ENCODE data around the gene NECTIN3. TPM values are rescaled to one million over a fixed set of nuclear protein-coding genes. Genes with fewer than 3 reads are reported as not detected.

Gene NECTIN3
- total RNA-seq, 1 experiment from 2014 or later: 53.7 TPM

- H3K4me2 ChIP-seq (ENCODE audit: insufficient read depth, insufficient read length, low read length): no peak overlapping the region
- no peak overlapping the region for H3K18ac ChIP-seq (ENCODE audit: insufficient read length, low read depth, low read length)
- H3K23ac ChIP-seq (ENCODE audit: insufficient read length, low read depth, low read length): no peak overlapping the region
- H2BK12ac ChIP-seq (ENCODE audit: insufficient read length, low read depth, low read length): no peak overlapping the region
- no peak overlapping the region for H2BK120ac ChIP-seq (ENCODE audit: low read depth, low read length, poor library complexity, severe bottlenecking)
- no peak overlapping the region for H2AFZ ChIP-seq (ENCODE audit: low read length)
- peaks cover 15% of the 10 kb centered on the region for H3K9me3 ChIP-seq (ENCODE audit: control insufficient read depth, low read depth, low read length)
- H3K4me3 Mint-ChIP-seq: no peak overlapping the region
- H3K14ac ChIP-seq (ENCODE audit: insufficient read depth, low read length): no peak overlapping the region
- no peak for DNase-seq
- H3T11ph ChIP-seq (ENCODE audit: low read length): no peak overlapping the region
- no peaks in the 10 kb centered on the region for H3K27me3 ChIP-seq (ENCODE audit: insufficient read depth, low read length)
- peaks cover 40 to 54% (median 48%) of the 10 kb centered on the region in 3 experiments for H3K36me3 Mint-ChIP-seq (ENCODE audit: insufficient read depth in 1 of 3, low read depth in 3 of 3)
- H2BK5ac ChIP-seq (ENCODE audit: insufficient read length, low read length): no peak overlapping the region
- no peak overlapping the region for H3K4ac ChIP-seq (ENCODE audit: low read depth, low read length)
- H3K4me1 Mint-ChIP-seq: peaks cover 19 to 25% of the 10 kb centered on the region in 2 experiments
- WGBS (ENCODE audit: extremely low coverage, insufficient read length, low lambda C conversion rate): no CpG with 5 or more reads among the region's 10 CpGs
- H4K91ac ChIP-seq (ENCODE audit: insufficient read length, low read depth, low read length): no peak overlapping the region
- peaks cover 8% of the 10 kb centered on the region for H3K79me1 ChIP-seq (ENCODE audit: insufficient read depth, low read depth, low read length, poor library complexity, severe bottlenecking)
- no peaks in the 10 kb centered on the region; the same call in 1 of the 2 replicates for H3K4me1 ChIP-seq (ENCODE audit: insufficient read depth, low read length)
- H4K5ac ChIP-seq (ENCODE audit: insufficient read length, low read depth, low read length): no peak overlapping the region
- peaks cover 3% of the 10 kb centered on the region; the same call in 1 of the 2 replicates for H3K27me3 Mint-ChIP-seq (ENCODE audit: low read depth)
- no peak for TF ChIP-seq CTCF (conservative IDR thresholded peaks at IDR 0.05)
- H4K8ac ChIP-seq (replicated peaks; ENCODE audit: insufficient read length, low read depth, low read length): no peak overlapping the region
- no peak overlapping the region for H2AK5ac ChIP-seq (ENCODE audit: insufficient read length, low read length)
- no peaks in the 10 kb centered on the region for H3K23me2 ChIP-seq (ENCODE audit: insufficient read length, low read depth, low read length, poor library complexity, severe bottlenecking)
- no peaks in the 10 kb centered on the region for H4K20me1 ChIP-seq (ENCODE audit: control insufficient read depth, insufficient read depth, insufficient read length)
- H3K79me2 ChIP-seq (ENCODE audit: insufficient read depth, low read length): peaks cover 30% of the 10 kb centered on the region; the same call in 1 of the 2 replicates
- no peak overlapping the region for H2BK15ac ChIP-seq (ENCODE audit: low read depth, low read length)
- no peak overlapping the region for H2BK20ac ChIP-seq (ENCODE audit: low read depth, low read length, poor library complexity, severe bottlenecking)
- H3K9me3 Mint-ChIP-seq: peaks cover 34 to 46% of the 10 kb centered on the region in 2 experiments
- H3K27ac ChIP-seq (ENCODE audit: insufficient read length, low read depth, low read length): no peak overlapping the region
- H3K27ac Mint-ChIP-seq: no peak overlapping the region
- no peak overlapping the region for H3K56ac ChIP-seq (ENCODE audit: insufficient read length, low read depth, low read length)
- no peak overlapping the region for H3K9ac ChIP-seq (ENCODE audit: extremely low read depth, insufficient read length, low read length)
Observed at GRCh38 chr3:111096487-111097209, 25.0 kb downstream of the NECTIN3 start.
